Tibial nerve (tissue), 4 donors: ENCODE measurements around the gene GRHPR. TPM values are rescaled to one million over a fixed set of nuclear protein-coding genes. Genes with fewer than 3 reads are reported as not detected.

ENCODE experiments used
- DNase-seq, 2 donors: peaks; one replicate each; pipeline ENCODE4 v3.0.0-alpha.2; 2019; ENCODE audit warnings: low spot score in 2 of 2
- H3K27ac ChIP-seq, 4 donors: fragments of 200-600 bp; sonication (generic) in 3 of 4; one replicate each; pipeline ENCODE4 v1.5.1; 2017 to 2019; ENCODE audit warnings: mild to moderate bottlenecking in 1 of 4
- H3K27me3 ChIP-seq, 2 donors: fragments of 200-600 bp; sonication (generic) in 1 of 2; one replicate each; pipeline versions ENCODE4 v1.5.1 to v1.6.0; 2017 to 2019
- H3K36me3 ChIP-seq, 3 donors: fragments of 200-600 bp; sonication (generic); one replicate each; pipeline ENCODE4 v1.5.1; 2018 to 2019
- H3K4me1 ChIP-seq, 4 donors: fragments of 200-600 bp; sonication (generic) in 3 of 4; one replicate each; pipeline ENCODE4 v1.5.1; 2017 to 2019
- H3K4me3 ChIP-seq, 4 donors: fragments of 200-600 bp; sonication (generic) in 3 of 4; one replicate each; pipeline ENCODE4 v1.5.1; 2017 to 2019; ENCODE audit warnings: mild to moderate bottlenecking in 1 of 4, moderate library complexity in 1 of 4
- H3K9me3 ChIP-seq, 4 donors: fragments of 200-600 bp; sonication (generic) in 3 of 4; one replicate each; pipeline ENCODE4 v1.5.1; 2017 to 2019
- CTCF ChIP-seq, 5 experiments: fragments of 200-600 bp in 3 of 5; fragments of 450-650 bp in 2 of 5; sonication (generic) in 3 of 5; IDR thresholded peaks; one replicate each; pipeline ENCODE4 v1.5.1; 2016 to 2019; ENCODE audit warnings: antibody characterized with exemption in 5 of 5, mild to moderate bottlenecking in 3 of 5, moderate library complexity in 2 of 5
- EP300 ChIP-seq, 2 donors: sonication (generic); formaldehyde crosslinking; IDR thresholded peaks; one replicate each; pipeline ENCODE4 v1.6.1; 2017; ENCODE audit warnings: antibody characterized with exemption in 2 of 2, mild to moderate bottlenecking in 1 of 2
- POLR2A ChIP-seq, 2 donors: fragments of 450-650 bp; IDR thresholded peaks; one replicate each; pipeline ENCODE4 v1.6.1; 2017; ENCODE audit warnings: antibody characterized with exemption in 2 of 2, mild to moderate bottlenecking in 2 of 2, moderate library complexity in 2 of 2
- WGBS, 2 donors: methylation state at CpG; one replicate each; pipeline ENCODE4 v1.1.5; 2018; 5-methylcytosine and 5-hydroxymethylcytosine counted together
- total RNA-seq, 4 donors: library from RNA; depleted of rRNA; stranded (reverse); fragments of >200 nt; gene quantifications; one replicate each; pipeline ENCODE4 v1.1.0, GENCODE V29; 2016

The GRHPR gene
- total RNA-seq, 4 donors from 2014 or later, result 175 to 250 (median 200) TPM

DNA sequence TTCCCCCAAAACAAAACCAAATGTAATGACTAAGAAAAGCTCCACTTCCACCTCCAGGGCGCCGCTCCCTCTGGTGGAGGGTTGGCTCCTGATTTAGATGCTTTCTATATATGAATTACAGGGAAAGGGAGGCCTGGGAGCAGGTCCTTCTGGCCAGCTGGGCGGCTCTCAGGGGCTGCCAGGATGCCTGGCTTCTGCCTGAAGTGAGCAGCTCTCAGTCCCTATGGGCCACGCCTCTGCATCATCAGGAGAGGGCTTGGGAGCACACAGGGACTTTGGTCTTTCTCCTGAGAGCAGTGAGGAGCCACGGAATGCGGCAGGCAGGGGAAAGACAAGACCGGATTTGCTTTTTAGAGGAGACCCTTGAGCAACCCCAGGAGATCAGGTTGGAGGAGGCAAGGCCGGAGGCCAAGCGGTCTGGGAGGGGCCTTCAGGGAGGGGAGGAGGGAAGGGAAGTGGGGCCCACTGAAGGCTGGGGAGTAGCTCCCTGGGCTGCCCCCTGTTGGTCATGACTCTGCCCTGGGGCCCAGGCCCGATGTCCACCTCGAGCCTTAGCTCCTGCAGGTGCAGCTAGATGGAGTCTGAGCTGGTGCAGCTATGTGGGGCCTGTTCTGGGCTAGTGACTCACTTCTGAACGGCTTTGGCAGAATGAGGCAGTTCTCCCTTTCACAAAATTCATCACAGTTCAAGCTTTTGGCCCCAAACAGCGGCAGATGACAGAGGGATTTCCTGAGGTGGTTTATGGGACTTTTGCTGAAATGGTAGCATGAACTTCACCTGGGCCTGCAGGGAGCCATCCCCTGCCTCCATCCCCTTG lies 11.3 kb upstream of the GRHPR start:
- Histone ChIP-seq H3K4me1 (peaks cover 0 to 13% (median 5%) of the 10 kb centered on the region in 4 donors), H3K9me3 (no peaks in the 10 kb centered on the region), H3K27me3 (no peaks in the 10 kb centered on the region), H3K4me3 (no peak overlapping the region), H3K36me3 (no peaks in the 10 kb centered on the region), H3K27ac (no peak overlapping the region)
- DNase-seq, result no peak
- TF ChIP-seq CTCF (IDR thresholded peaks at IDR 0.05) (no peak), EP300 (IDR thresholded peaks at IDR 0.05) (no peak), POLR2A (IDR thresholded peaks at IDR 0.05) (no peak)
- WGBS, 2 donors, result 73 to 74% methylated on average over 11 to 12 of the region's 13 CpGs

DNA sequence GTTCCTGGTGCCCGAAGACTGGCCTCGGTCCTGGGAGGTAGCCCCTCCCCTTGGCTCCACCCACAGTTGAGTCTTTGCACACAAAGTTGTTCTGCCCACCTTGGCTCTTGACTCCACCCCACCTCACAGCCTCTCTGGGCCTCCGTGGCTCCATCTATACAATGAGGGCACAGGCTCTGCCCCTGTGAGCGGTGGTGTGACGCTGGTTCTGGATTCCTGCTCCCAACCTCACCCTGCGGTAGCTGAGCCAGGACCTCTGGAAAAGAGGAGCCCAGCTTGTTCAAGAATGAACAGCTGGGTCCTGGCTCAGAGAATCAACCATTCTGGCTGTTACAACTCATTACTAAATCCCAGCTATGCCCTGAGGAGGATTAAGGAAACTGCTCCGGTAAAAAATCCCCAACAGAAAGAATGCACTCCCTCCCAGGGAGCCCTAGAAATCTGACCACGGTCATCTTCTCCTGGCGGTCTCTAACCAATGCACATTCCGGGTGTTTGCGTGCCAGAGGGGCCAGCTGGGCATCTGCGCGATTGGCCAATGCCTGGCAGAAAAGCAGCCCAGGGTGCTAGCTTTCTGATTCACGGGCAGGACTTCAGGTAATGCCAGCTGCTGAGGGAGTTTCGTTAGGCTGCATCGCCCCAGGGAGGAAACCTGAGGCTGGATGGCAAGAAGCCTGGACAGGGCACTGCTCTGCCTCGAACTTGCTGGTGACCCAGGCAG lies 9.9 kb upstream of the GRHPR start:
- no peak for TF ChIP-seq EP300 (IDR thresholded peaks at IDR 0.05)
- TF ChIP-seq CTCF (IDR thresholded peaks at IDR 0.05), result no peak
- no peak for TF ChIP-seq POLR2A (IDR thresholded peaks at IDR 0.05)
- 72 to 83% methylated on average over 17 of the region's 17 CpGs for WGBS, 2 donors
- H3K27me3 ChIP-seq, result no peaks in the 10 kb centered on the region
- H3K27ac ChIP-seq, result no peak overlapping the region
- H3K36me3 ChIP-seq, result no peaks in the 10 kb centered on the region
- DNase-seq, result no peak
- peaks cover 0 to 13% (median 5%) of the 10 kb centered on the region in 4 donors for H3K4me1 ChIP-seq
- H3K4me3 ChIP-seq, result no peak overlapping the region
- no peaks in the 10 kb centered on the region for H3K9me3 ChIP-seq

GRCh38 chr9:37413311-37413710 lies 9.2 kb upstream of the GRHPR start:
- Histone ChIP-seq H3K27ac (peak overlapping the region in 1 of 4 donors; percentile 78), H3K4me1 (peaks cover 0 to 13% (median 5%) of the 10 kb centered on the region in 4 donors), H3K4me3 (no peak overlapping the region), H3K9me3 (no peaks in the 10 kb centered on the region), H3K27me3 (no peaks in the 10 kb centered on the region), H3K36me3 (no peaks in the 10 kb centered on the region)
- WGBS, 2 donors, result 78 to 82% methylated on average over 4 of the region's 4 CpGs
- TF ChIP-seq CTCF (IDR thresholded peaks at IDR 0.05) (no peak), EP300 (IDR thresholded peaks at IDR 0.05) (no peak), POLR2A (IDR thresholded peaks at IDR 0.05) (no peak)
- no peak for DNase-seq

- H3K9me3 ChIP-seq, result no peaks in the 10 kb centered on the region
- peak overlapping the region in 3 of 4 donors; percentile 28 to 78 (median 74) for H3K27ac ChIP-seq
- no peak for DNase-seq
- no peaks in the 10 kb centered on the region for H3K27me3 ChIP-seq
- no peak overlapping the region for H3K4me3 ChIP-seq
- TF ChIP-seq EP300 (IDR thresholded peaks at IDR 0.05) (no peak), CTCF (IDR thresholded peaks at IDR 0.05) (no peak), POLR2A (IDR thresholded peaks at IDR 0.05) (no peak)
- no peaks in the 10 kb centered on the region for H3K36me3 ChIP-seq
- 82 to 84% methylated on average over 10 of the region's 10 CpGs for WGBS, 2 donors
- peaks cover 0 to 13% (median 5%) of the 10 kb centered on the region in 4 donors for H3K4me1 ChIP-seq
Observed at GRCh38 chr9:37414503-37414943, 8.0 kb upstream of the GRHPR start.
